H1 (cell line): ENCODE data around the gene FAIM2. TPM values are rescaled to one million over a fixed set of nuclear protein-coding genes. Genes with fewer than 3 reads are reported as not detected.

Source experiments
- CTCF ChIA-PET: fragments of 300-600 bp; sonication (Branson Sonifier 250); formaldehyde crosslinking; loops from one replicate; lab custom pipeline; 2021; ENCODE audit not compliant: partially characterized antibody; lab: Charles Lee
- POLR2A ChIA-PET: fragments of 300-600 bp; sonication (Branson Sonifier 250); formaldehyde crosslinking; loops from one replicate; lab custom pipeline; 2021; ENCODE audit warnings: inconsistent platforms; ENCODE audit not compliant: partially characterized antibody; lab: Charles Lee
- DNase-seq, 2 experiments: peaks; one replicate each; pipeline versions ENCODE4 v3.0.0 to v3.0.0-alpha.2; 2010 to 2022; ENCODE audit warnings: low spot score in 2 of 2, low read depth in 1 of 2, mixed read lengths in 1 of 2
- FAIRE-seq: peaks from 2 replicates; lab custom pipeline; 2011; peaks lifted over from hg19 to GRCh38; lab: Jason Lieb, UNC
- H2AFZ ChIP-seq: 2 replicates; pipeline ENCODE4 v1.8.1; 2012; ENCODE audit warnings: low read length, inconsistent platforms
- H2AK5ac ChIP-seq: 2 replicates; pipeline ENCODE4 v1.6.1; 2013; ENCODE audit warnings: low read depth, low read length
- H2BK120ac ChIP-seq: replicated peaks from 2 replicates; pipeline ENCODE3; 2013; ENCODE audit warnings: low read depth, low read length, inconsistent platforms
- H2BK12ac ChIP-seq: 2 replicates; pipeline ENCODE4 v1.6.1; 2013; ENCODE audit warnings: low read depth, low read length
- H2BK15ac ChIP-seq: 2 replicates; pipeline ENCODE4 v1.6.1; 2013; ENCODE audit warnings: low read length
- H2BK20ac ChIP-seq: 2 replicates; pipeline ENCODE4 v1.6.1; 2013; ENCODE audit warnings: low read length
- H2BK5ac ChIP-seq: 2 replicates; pipeline ENCODE4 v1.6.1; 2013; ENCODE audit warnings: low read depth, low read length
- H3K14ac ChIP-seq: 2 replicates; pipeline ENCODE4 v1.6.1; 2013; ENCODE audit warnings: inconsistent platforms; ENCODE audit not compliant: insufficient read length
- H3K18ac ChIP-seq: 2 replicates; pipeline ENCODE4 v1.6.1; 2013; ENCODE audit warnings: low read length; ENCODE audit errors: extremely low read depth
- H3K23ac ChIP-seq: 2 replicates; pipeline ENCODE4 v1.6.1; 2013; ENCODE audit warnings: inconsistent platforms; ENCODE audit not compliant: insufficient read length
- H3K23me2 ChIP-seq: 2 replicates; pipeline ENCODE4 v1.6.1; 2013; ENCODE audit warnings: low read depth, low read length
- H3K27ac ChIP-seq: 2 replicates; pipeline ENCODE4 v1.6.1; 2011; ENCODE audit warnings: low read depth, low read length, inconsistent platforms
- H3K27me3 ChIP-seq, 4 experiments: replicated peaks in 1 of 4; 1 replicate in 1 of 4; 2 replicates in 3 of 4; pipeline versions ENCODE4 v1.6.1 to v1.8.1; 2011 to 2013; ENCODE audit warnings: low read length in 3 of 4, mild to moderate bottlenecking in 3 of 4, inconsistent platforms in 2 of 4, mixed read lengths in 2 of 4, moderate library complexity in 1 of 4; ENCODE audit not compliant: control insufficient read depth in 3 of 4, insufficient read depth in 3 of 4; ENCODE audit errors: extremely low read depth in 1 of 4
- H3K36me3 ChIP-seq, 4 experiments: 2 replicates each; pipeline versions ENCODE4 v1.6.1 to v1.8.1; 2011 to 2013; ENCODE audit warnings: mild to moderate bottlenecking in 4 of 4, low read length in 3 of 4, moderate library complexity in 2 of 4, control low read depth in 1 of 4, inconsistent platforms in 1 of 4; ENCODE audit not compliant: insufficient read depth in 4 of 4, control insufficient read depth in 2 of 4
- H3K4ac ChIP-seq: replicated peaks from 2 replicates; pipeline ENCODE3; 2013; ENCODE audit warnings: low read length, low read depth, mixed read lengths, inconsistent platforms; ENCODE audit not compliant: insufficient read length
- H3K4me1 ChIP-seq, 4 experiments: replicated peaks in 1 of 4; 1 replicate in 1 of 4; 2 replicates in 3 of 4; pipeline versions ENCODE4 v1.6.1 to v1.8.1; 2011 to 2013; ENCODE audit warnings: low read length in 3 of 4, inconsistent platforms in 2 of 4, mixed read lengths in 1 of 4; ENCODE audit not compliant: insufficient read depth in 4 of 4, control insufficient read depth in 3 of 4
- H3K4me2 ChIP-seq, 2 experiments: 2 replicates each; pipeline versions ENCODE4 v1.6.1 to v1.8.1; 2011 to 2013; ENCODE audit warnings: low read depth in 2 of 2, low read length in 2 of 2, control low read depth in 1 of 2, inconsistent platforms in 1 of 2, mild to moderate bottlenecking in 1 of 2; ENCODE audit not compliant: insufficient read depth in 1 of 2
- H3K4me3 ChIP-seq, 4 experiments: fragments of 200-600, 300-600 bp in 1 of 4; sonication (generic), shearing (Covaris generic), sonication (Bioruptor Twin) in 1 of 4; 2 replicates each; pipeline versions ENCODE4 v1.5.1 to v1.8.1; 2011 to 2016; ENCODE audit warnings: low read length in 4 of 4, low read depth in 3 of 4, control low read depth in 2 of 4, inconsistent platforms in 2 of 4, mild to moderate bottlenecking in 2 of 4, mixed read lengths in 1 of 4, moderate library complexity in 1 of 4; ENCODE audit not compliant: insufficient read depth in 2 of 4; ENCODE audit errors: extremely low read depth in 1 of 4
- H3K56ac ChIP-seq: replicated peaks from 2 replicates; pipeline ENCODE3; 2013; ENCODE audit warnings: low read depth, mild to moderate bottlenecking, mixed read lengths, low read length, inconsistent platforms; ENCODE audit not compliant: insufficient read length
- H3K79me1 ChIP-seq: 2 replicates; pipeline ENCODE4 v1.6.1; 2013; ENCODE audit warnings: low read depth, low read length, control low read depth
- H3K79me2 ChIP-seq, 2 experiments: 2 replicates each; pipeline versions ENCODE4 v1.6.1 to v1.8.1; 2012 to 2013; ENCODE audit warnings: low read length in 2 of 2, mild to moderate bottlenecking in 2 of 2, inconsistent platforms in 1 of 2; ENCODE audit not compliant: insufficient read depth in 2 of 2, control insufficient read depth in 1 of 2
- H3K9ac ChIP-seq, 4 experiments: replicated peaks in 1 of 4; 1 replicate in 1 of 4; 2 replicates in 3 of 4; pipeline versions ENCODE4 v1.6.1 to v1.8.1; 2011 to 2013; ENCODE audit warnings: low read depth in 3 of 4, low read length in 3 of 4, control low read depth in 2 of 4, mild to moderate bottlenecking in 2 of 4, moderate library complexity in 2 of 4, inconsistent platforms in 1 of 4; ENCODE audit errors: extremely low read depth in 1 of 4
- H3K9me3 ChIP-seq, 2 experiments: 2 replicates each; pipeline versions ENCODE4 v1.6.1 to v1.8.1; 2012 to 2013; ENCODE audit warnings: mild to moderate bottlenecking in 2 of 2, moderate library complexity in 2 of 2, control low read depth in 1 of 2, inconsistent platforms in 1 of 2, low read depth in 1 of 2, low read length in 1 of 2, mixed read lengths in 1 of 2; ENCODE audit not compliant: insufficient read depth in 2 of 2
- H4K20me1 ChIP-seq, 2 experiments: replicated peaks in 1 of 2; 2 replicates each; pipeline versions ENCODE3 to v1.8.1; 2011 to 2013; ENCODE audit warnings: inconsistent platforms in 2 of 2, low read length in 2 of 2, mild to moderate bottlenecking in 1 of 2; ENCODE audit not compliant: insufficient read depth in 2 of 2, control insufficient read depth in 1 of 2
- H4K5ac ChIP-seq: 2 replicates; pipeline ENCODE4 v1.6.1; 2013; ENCODE audit warnings: low read length, low read depth, mixed read lengths, inconsistent platforms; ENCODE audit not compliant: insufficient read length
- H4K8ac ChIP-seq: 2 replicates; pipeline ENCODE4 v1.8.0; 2013; ENCODE audit warnings: mild to moderate bottlenecking, moderate library complexity, low read length, inconsistent platforms; ENCODE audit not compliant: insufficient read depth; ENCODE audit errors: extremely low read depth
- H4K91ac ChIP-seq: replicated peaks from 2 replicates; pipeline ENCODE3; 2013; ENCODE audit warnings: low read length, mixed read lengths, inconsistent platforms; ENCODE audit not compliant: insufficient read length
- CTBP2 ChIP-seq: IDR thresholded peaks from 2 replicates; pipeline ENCODE4 v1.7.0; 2011; ENCODE audit warnings: borderline replicate concordance, mild to moderate bottlenecking, moderate library complexity, mixed read lengths, low read length; ENCODE audit not compliant: insufficient read depth, insufficient read length
- RFX5 ChIP-seq: IDR thresholded peaks from 2 replicates; pipeline ENCODE4 v1.6.1; 2011; ENCODE audit warnings: low read depth, low read length, improper control_type of control experiment, borderline replicate concordance
- SP4 ChIP-seq: IDR thresholded peaks from 2 replicates; pipeline ENCODE4 v1.6.1; 2012; ENCODE audit warnings: low read length, inconsistent platforms
- WGBS, 2 experiments: shearing (Covaris generic) in 1 of 2; methylation state at CpG; one replicate each; pipeline versions ENCODE4 v1.1.6 to v1.1.7; 2013 to 2015; ENCODE audit warnings: low lambda C conversion rate in 2 of 2, mixed read lengths in 2 of 2, inconsistent platforms in 1 of 2, low coverage in 1 of 2, missing lambda C conversion rate in 1 of 2; ENCODE audit not compliant: insufficient replicate concordance in 2 of 2, insufficient coverage in 1 of 2, insufficient read length in 1 of 2; ENCODE audit errors: extremely low coverage in 1 of 2, missing lambda C conversion rate in 1 of 2; 5-methylcytosine and 5-hydroxymethylcytosine counted together
- polyA plus RNA-seq, 7 experiments: library from polyadenylated mRNA; depleted of rRNA in 3 of 7; stranded (reverse) in 5 of 7; unstranded in 2 of 7; fragments of >200 nt in 5 of 7; fragments of 200-250 nt in 2 of 7; gene quantifications; 1 replicate in 5 of 7; 2 replicates in 1 of 7; 4 replicates in 1 of 7; pipeline versions ENCODE4 v1.2.1 to v1.2.3, GENCODE V29; 2011 to 2013; ENCODE audit warnings: missing spikeins in 2 of 7, mixed read lengths in 2 of 7
- total RNA-seq: library from RNA; stranded (reverse); fragmentation: NEBNext Ultra II Directional; extraction: Animal tissue kit (Norgen Biotek cat#: 25700); gene quantifications from 2 replicates; pipeline ENCODE4 v1.2.1, GENCODE V29; 2021

FAIM2 gene
- total and polyA plus RNA-seq, 2 of the 8 experiments (the other 6 are each of a cell fraction or from before 2014, with no cell fraction given): 0.89 to 1.3 TPM

- WGBS, 2 experiments: 90% methylated on average over 3 of the region's 3 CpGs; no CpG with 5 or more reads in 1 of the 2 experiments
Observed at GRCh38 chr12:49930515-49931288, 27.0 kb upstream of the FAIM2 start.

More at GRCh38 chr12:49930515-49931288, 27.0 kb upstream of the FAIM2 start:
- Histone ChIP-seq H4K20me1 (no peaks in the 10 kb centered on the region), H4K8ac (no peak overlapping the region), H3K4ac (no peak overlapping the region), H2AK5ac (no peak overlapping the region), H4K5ac (no peak overlapping the region), H3K9me3 (no peaks in the 10 kb centered on the region), H3K4me3 (no peak overlapping the region), H3K4me2 (no peak overlapping the region), H2BK120ac (no peak overlapping the region), H4K91ac (no peak overlapping the region), H3K79me2 (no peaks in the 10 kb centered on the region), H3K23ac (no peak overlapping the region), H2BK20ac (no peak overlapping the region), H2BK12ac (no peak overlapping the region), H2BK15ac (no peak overlapping the region), H3K23me2 (no peaks in the 10 kb centered on the region), H3K4me1 (no peaks in the 10 kb centered on the region), H2AFZ (no peak overlapping the region), H3K18ac (no peak overlapping the region), H3K79me1 (no peaks in the 10 kb centered on the region), H3K9ac (no peak overlapping the region), H2BK5ac (no peak overlapping the region), H3K27ac (no peak overlapping the region), H3K14ac (no peak overlapping the region), H3K36me3 (no peaks in the 10 kb centered on the region), H3K27me3 (no peaks in the 10 kb centered on the region; a peak in 1 of 7 replicates), H3K56ac (no peak overlapping the region)
- ChIA-PET CTCF (interaction anchor here (0.6 to 3.8 kb wide), 5 partner anchors 15 to 713 kb away, joined by 3 to 21 read pairs (median 9); no protein-coding TSS in a partner anchor), POLR2A (interaction anchor here (0.9 kb wide), 1 partner anchor 12 kb away, joined by 4 read pairs; no protein-coding TSS in a partner anchor)
- DNase-seq (no peak), FAIRE-seq (no peak)
- TF ChIP-seq RFX5 (no peak), CTBP2 (no peak), SP4 (no peak)
